Tibial nerve (tissue), 4 donors: ENCODE results near the gene LRRC27.

Experiments used
- CTCF ChIP-seq, 5 experiments: fragments of 200-600 bp in 3 of 5; fragments of 450-650 bp in 2 of 5; sonication (generic) in 3 of 5; IDR thresholded peaks; one replicate each; pipeline ENCODE4 v1.5.1; 2016 to 2019; ENCODE audit warnings: antibody characterized with exemption in 5 of 5, mild to moderate bottlenecking in 3 of 5, moderate library complexity in 2 of 5
- EP300 ChIP-seq, 2 donors: sonication (generic); formaldehyde crosslinking; IDR thresholded peaks; one replicate each; pipeline ENCODE4 v1.6.1; 2017; ENCODE audit warnings: antibody characterized with exemption in 2 of 2, mild to moderate bottlenecking in 1 of 2
- POLR2A ChIP-seq, 2 donors: fragments of 450-650 bp; IDR thresholded peaks; one replicate each; pipeline ENCODE4 v1.6.1; 2017; ENCODE audit warnings: antibody characterized with exemption in 2 of 2, mild to moderate bottlenecking in 2 of 2, moderate library complexity in 2 of 2

GRCh38 chr10:132368881-132369635 lies 37.1 kb downstream of the LRRC27 start:
- TF ChIP-seq CTCF (IDR thresholded peaks at IDR 0.05) (no peak), POLR2A (IDR thresholded peaks at IDR 0.05) (no peak), EP300 (IDR thresholded peaks at IDR 0.05) (no peak)
